CD14-positive monocyte (primary cell): ENCODE measurements around the gene PRUNE1. TPM values are rescaled to one million over a fixed set of nuclear protein-coding genes. Genes with fewer than 3 reads are reported as not detected.

ENCODE experiments used
- DNase-seq, 3 donors: peaks; one replicate each; pipeline ENCODE4 v3.0.0-alpha.2; 2011 to 2022
- H2AFZ ChIP-seq: 2 replicates; pipeline ENCODE4 v1.6.0; 2012; ENCODE audit warnings: mild to moderate bottlenecking, low read depth, low read length, inconsistent platforms; ENCODE audit not compliant: insufficient read depth, poor library complexity, severe bottlenecking
- H3K27ac ChIP-seq, 2 donors: 1 replicate in 1 of 2; 2 replicates in 1 of 2; pipeline ENCODE4 v1.5.1; 2012 to 2013; ENCODE audit warnings: low read length in 2 of 2, control low read depth in 1 of 2, inconsistent platforms in 1 of 2, low read depth in 1 of 2, mild to moderate bottlenecking in 1 of 2
- H3K27me3 ChIP-seq, 2 donors: one replicate each; pipeline versions ENCODE4 v1.6.0 to v1.6.1; 2011 to 2013; ENCODE audit warnings: low read length in 2 of 2; ENCODE audit not compliant: control insufficient read depth in 2 of 2, insufficient read depth in 2 of 2
- H3K36me3 ChIP-seq, 2 donors: replicated peaks in 1 of 2; 1 replicate in 1 of 2; 2 replicates in 1 of 2; pipeline versions ENCODE4 v1.5.1 to v1.6.1; 2012 to 2013; ENCODE audit warnings: low read length in 2 of 2, control low read depth in 1 of 2, inconsistent platforms in 1 of 2, mild to moderate bottlenecking in 1 of 2; ENCODE audit not compliant: insufficient read depth in 2 of 2, control insufficient read depth in 1 of 2
- H3K4me1 ChIP-seq, 2 donors: 1 replicate in 1 of 2; 2 replicates in 1 of 2; pipeline versions ENCODE4 v1.5.1 to v1.6.1; 2012 to 2013; ENCODE audit warnings: low read length in 2 of 2, control low read depth in 1 of 2, inconsistent platforms in 1 of 2, mild to moderate bottlenecking in 1 of 2, moderate library complexity in 1 of 2; ENCODE audit not compliant: insufficient read depth in 2 of 2, control insufficient read depth in 1 of 2
- H3K4me2 ChIP-seq: replicated peaks from 2 replicates; pipeline ENCODE3; 2012; ENCODE audit warnings: low read length, moderate library complexity, mild to moderate bottlenecking; ENCODE audit not compliant: poor library complexity, severe bottlenecking; ENCODE audit errors: extremely low read depth
- H3K4me3 ChIP-seq, 3 experiments: fragments of 200-600 bp in 1 of 3; sonication (generic) in 1 of 3; replicated peaks in 1 of 3; 1 replicate in 2 of 3; 2 replicates in 1 of 3; pipeline ENCODE4 v1.5.1; 2011 to 2013; ENCODE audit warnings: low read length in 3 of 3, mild to moderate bottlenecking in 3 of 3, control low read depth in 2 of 3, low read depth in 2 of 3, inconsistent platforms in 1 of 3, moderate library complexity in 1 of 3
- H3K79me2 ChIP-seq: 2 replicates; pipeline ENCODE4 v1.6.0; 2012; ENCODE audit warnings: mild to moderate bottlenecking, control low read depth, inconsistent platforms, low read length, moderate library complexity; ENCODE audit not compliant: insufficient read depth
- H3K9ac ChIP-seq: 2 replicates; pipeline ENCODE4 v1.6.0; 2017; ENCODE audit warnings: low read length, mild to moderate bottlenecking; ENCODE audit not compliant: insufficient read depth, poor library complexity, severe bottlenecking
- H3K9me3 ChIP-seq, 2 donors: replicated peaks in 1 of 2; 1 replicate in 1 of 2; 2 replicates in 1 of 2; pipeline versions ENCODE4 v1.5.1 to v1.6.1; 2012 to 2013; ENCODE audit warnings: low read length in 2 of 2, control low read depth in 1 of 2; ENCODE audit not compliant: control insufficient read depth in 1 of 2, insufficient read depth in 1 of 2
- H4K20me1 ChIP-seq: 2 replicates; pipeline ENCODE4 v1.6.0; 2012; ENCODE audit warnings: mild to moderate bottlenecking, low read length, control low read depth, moderate library complexity; ENCODE audit not compliant: insufficient read depth
- H3K27ac Mint-ChIP-seq, 7 donors: one replicate each; pipeline ENCODE4 v1.8.0; 2020; ENCODE audit warnings: mild to moderate bottlenecking in 7 of 7, mixed read lengths in 7 of 7, moderate library complexity in 6 of 7, inconsistent platforms in 2 of 7
- H3K27me3 Mint-ChIP-seq, 3 donors: one replicate each; pipeline ENCODE4 v1.8.0; 2021 to 2022; ENCODE audit warnings: low read depth in 3 of 3, mild to moderate bottlenecking in 3 of 3, mixed read lengths in 3 of 3, moderate library complexity in 3 of 3, inconsistent platforms in 1 of 3
- H3K36me3 Mint-ChIP-seq, 2 donors: one replicate each; pipeline ENCODE4 v1.8.0; 2020; ENCODE audit warnings: mixed read lengths in 2 of 2, inconsistent platforms in 1 of 2, mild to moderate bottlenecking in 1 of 2
- H3K4me1 Mint-ChIP-seq: one replicate; pipeline ENCODE4 v1.8.0; 2020; ENCODE audit warnings: mild to moderate bottlenecking, mixed read lengths
- H3K4me3 Mint-ChIP-seq, 2 donors: one replicate each; pipeline ENCODE4 v1.8.0; 2020; ENCODE audit warnings: mild to moderate bottlenecking in 2 of 2, mixed read lengths in 2 of 2, moderate library complexity in 1 of 2
- H3K9me3 Mint-ChIP-seq, 7 donors: one replicate each; pipeline ENCODE4 v1.8.0; 2020 to 2022; ENCODE audit warnings: mixed read lengths in 7 of 7, mild to moderate bottlenecking in 6 of 7, moderate library complexity in 6 of 7, inconsistent platforms in 2 of 7
- WGBS: methylation state at CpG from one replicate; pipeline ENCODE4 v1.1.5; 2013; ENCODE audit warnings: missing lambda C conversion rate; ENCODE audit not compliant: insufficient coverage; 5-methylcytosine and 5-hydroxymethylcytosine counted together
- intact Hi-C, 2 donors: fragments of 100-400 bp; cut with micrococcal nuclease; formaldehyde crosslinking; loops; one replicate each; pipeline versions ENCODE4 v1.15.0 to v1.15.1; 2023
- polyA plus RNA-seq, 3 donors: library from polyadenylated mRNA; depleted of rRNA in 1 of 3; unstranded in 2 of 3; stranded (reverse) in 1 of 3; fragments of 300-500 nt in 2 of 3; fragments of >200 nt in 1 of 3; fragmentation: Illumina TruSeq in 2 of 3; gene quantifications; 1 replicate in 2 of 3; 2 replicates in 1 of 3; pipeline ENCODE4 v1.2.3, GENCODE V29; 2012 to 2021
- TF ChIP-seq, protein P1 (sequence below): fragments of 200-600 bp; IDR thresholded peaks from one replicate; pipeline ENCODE4 v1.8.0; 2022; ENCODE audit warnings: antibody characterized with exemption, mild to moderate bottlenecking

The PRUNE1 gene
- polyA plus RNA-seq, 3 donors = 8.4 to 22.8 (median 22.6) TPM

DNA sequence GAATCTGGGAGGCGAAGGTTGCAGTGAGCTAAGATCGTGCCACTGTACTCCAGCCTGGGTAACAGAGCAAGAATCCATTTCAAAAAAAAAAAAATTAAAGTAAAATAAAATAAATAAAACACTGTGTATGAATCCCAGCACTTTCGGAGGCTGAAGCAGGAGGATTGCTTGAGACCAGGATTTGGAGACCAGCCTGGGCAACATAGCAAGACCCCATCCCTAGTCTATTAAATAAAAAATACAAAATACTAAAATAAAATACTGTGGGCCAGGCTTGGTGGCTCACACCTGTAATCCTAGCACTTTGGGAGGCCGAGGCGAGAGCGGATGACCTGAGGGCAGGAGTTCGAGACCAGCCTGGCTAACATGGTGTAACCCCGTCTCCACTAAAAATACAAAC lies 23.9 kb downstream of the PRUNE1 start:
- H3K27ac Mint-ChIP-seq = no peak overlapping the region
- intact Hi-C loops = no loop called here
- Histone ChIP-seq H3K27ac (no peak overlapping the region), H3K36me3 (peaks cover 36 to 67% of the 10 kb centered on the region in 2 donors), H3K4me2 (no peak overlapping the region), H2AFZ (no peak overlapping the region), H3K79me2 (no peaks in the 10 kb centered on the region), H4K20me1 (no peaks in the 10 kb centered on the region), H3K9ac (no peak overlapping the region), H3K9me3 (no peaks in the 10 kb centered on the region), H3K27me3 (no peaks in the 10 kb centered on the region), H3K4me1 (peaks cover 0 to 6% of the 10 kb centered on the region in 2 donors), H3K4me3 (no peak overlapping the region)
- TF ChIP-seq, protein P1, sequence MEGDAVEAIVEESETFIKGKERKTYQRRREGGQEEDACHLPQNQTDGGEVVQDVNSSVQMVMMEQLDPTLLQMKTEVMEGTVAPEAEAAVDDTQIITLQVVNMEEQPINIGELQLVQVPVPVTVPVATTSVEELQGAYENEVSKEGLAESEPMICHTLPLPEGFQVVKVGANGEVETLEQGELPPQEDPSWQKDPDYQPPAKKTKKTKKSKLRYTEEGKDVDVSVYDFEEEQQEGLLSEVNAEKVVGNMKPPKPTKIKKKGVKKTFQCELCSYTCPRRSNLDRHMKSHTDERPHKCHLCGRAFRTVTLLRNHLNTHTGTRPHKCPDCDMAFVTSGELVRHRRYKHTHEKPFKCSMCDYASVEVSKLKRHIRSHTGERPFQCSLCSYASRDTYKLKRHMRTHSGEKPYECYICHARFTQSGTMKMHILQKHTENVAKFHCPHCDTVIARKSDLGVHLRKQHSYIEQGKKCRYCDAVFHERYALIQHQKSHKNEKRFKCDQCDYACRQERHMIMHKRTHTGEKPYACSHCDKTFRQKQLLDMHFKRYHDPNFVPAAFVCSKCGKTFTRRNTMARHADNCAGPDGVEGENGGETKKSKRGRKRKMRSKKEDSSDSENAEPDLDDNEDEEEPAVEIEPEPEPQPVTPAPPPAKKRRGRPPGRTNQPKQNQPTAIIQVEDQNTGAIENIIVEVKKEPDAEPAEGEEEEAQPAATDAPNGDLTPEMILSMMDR = no peak
- no CpG with 5 or more reads among the region's 8 CpGs for WGBS
- peaks cover 63 to 66% of the 10 kb centered on the region in 2 donors for H3K36me3 Mint-ChIP-seq
- no peak for DNase-seq
- peaks cover 7% of the 10 kb centered on the region for H3K4me1 Mint-ChIP-seq
- H3K9me3 Mint-ChIP-seq = no peaks in the 10 kb centered on the region
- H3K4me3 Mint-ChIP-seq = no peak overlapping the region
- peaks cover 0 to 2% (median 0%) of the 10 kb centered on the region in 3 donors for H3K27me3 Mint-ChIP-seq

DNA sequence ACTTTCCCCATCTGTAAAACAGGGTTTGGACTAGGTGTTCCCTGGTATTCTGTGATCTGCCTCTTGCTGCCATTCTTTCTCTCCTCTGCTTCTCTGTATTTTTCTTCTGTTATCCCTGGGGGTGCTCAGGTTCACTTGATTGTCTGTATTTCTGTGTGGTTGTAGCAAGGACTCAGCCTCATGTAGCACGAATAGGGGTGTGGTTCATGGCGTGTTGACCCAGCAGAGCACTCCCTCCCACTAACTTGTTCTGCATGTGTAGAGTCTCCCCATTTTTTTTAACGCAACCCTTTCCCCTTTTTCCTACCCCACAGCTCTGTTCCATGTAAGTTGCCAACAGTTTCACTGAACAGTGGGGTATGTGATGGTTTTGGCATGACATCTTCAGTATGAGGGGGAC lies 26.9 kb downstream of the PRUNE1 start:
- Mint-ChIP-seq H3K27me3 (peaks cover 0 to 4% (median 0%) of the 10 kb centered on the region in 3 donors), H3K9me3 (no peaks in the 10 kb centered on the region), H3K36me3 (peaks cover 39 to 42% of the 10 kb centered on the region in 2 donors), H3K4me1 (peaks cover 7% of the 10 kb centered on the region), H3K4me3 (no peak overlapping the region), H3K27ac (no peak overlapping the region)
- H3K27me3 ChIP-seq = no peaks in the 10 kb centered on the region
- H4K20me1 ChIP-seq = no peaks in the 10 kb centered on the region
- H3K27ac ChIP-seq = no peak overlapping the region
- no peak overlapping the region for H3K4me2 ChIP-seq
- WGBS = no CpG with 5 or more reads among the region's 3 CpGs
- H3K4me3 ChIP-seq = no peak overlapping the region
- H3K36me3 ChIP-seq = peaks cover 25 to 38% of the 10 kb centered on the region in 2 donors
- no peak overlapping the region for H3K9ac ChIP-seq
- no peaks in the 10 kb centered on the region for H3K79me2 ChIP-seq
- H2AFZ ChIP-seq = no peak overlapping the region
- H3K9me3 ChIP-seq = no peaks in the 10 kb centered on the region
- intact Hi-C loops = no loop called here
- H3K4me1 ChIP-seq = peaks cover 0 to 6% of the 10 kb centered on the region in 2 donors
- DNase-seq = no peak
- TF ChIP-seq, protein P1 = no peak
